ENCODE results near the gene CNTF. TPM values are rescaled to one million over a fixed set of nuclear protein-coding genes. Genes with fewer than 3 reads are reported as not detected.

Gene CNTF
- polyA plus RNA-seq, 1 experiment: 0.15 TPM

GRCh38 chr11:58625826-58626460 lies 3.5 kb downstream of the CNTF start:
- TF ChIP-seq, protein P1, sequence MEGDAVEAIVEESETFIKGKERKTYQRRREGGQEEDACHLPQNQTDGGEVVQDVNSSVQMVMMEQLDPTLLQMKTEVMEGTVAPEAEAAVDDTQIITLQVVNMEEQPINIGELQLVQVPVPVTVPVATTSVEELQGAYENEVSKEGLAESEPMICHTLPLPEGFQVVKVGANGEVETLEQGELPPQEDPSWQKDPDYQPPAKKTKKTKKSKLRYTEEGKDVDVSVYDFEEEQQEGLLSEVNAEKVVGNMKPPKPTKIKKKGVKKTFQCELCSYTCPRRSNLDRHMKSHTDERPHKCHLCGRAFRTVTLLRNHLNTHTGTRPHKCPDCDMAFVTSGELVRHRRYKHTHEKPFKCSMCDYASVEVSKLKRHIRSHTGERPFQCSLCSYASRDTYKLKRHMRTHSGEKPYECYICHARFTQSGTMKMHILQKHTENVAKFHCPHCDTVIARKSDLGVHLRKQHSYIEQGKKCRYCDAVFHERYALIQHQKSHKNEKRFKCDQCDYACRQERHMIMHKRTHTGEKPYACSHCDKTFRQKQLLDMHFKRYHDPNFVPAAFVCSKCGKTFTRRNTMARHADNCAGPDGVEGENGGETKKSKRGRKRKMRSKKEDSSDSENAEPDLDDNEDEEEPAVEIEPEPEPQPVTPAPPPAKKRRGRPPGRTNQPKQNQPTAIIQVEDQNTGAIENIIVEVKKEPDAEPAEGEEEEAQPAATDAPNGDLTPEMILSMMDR (IDR thresholded peaks at IDR 0.05; ENCODE audit: insufficient read depth, low read depth, low read length): no peak
- DNase-seq (ENCODE audit: low read depth): no peak
- ChIA-PET CTCF (interaction anchor here (0.5 to 2.3 kb wide), 4 partner anchors 8 to 162 kb away, joined by 3 to 6 read pairs (median 3); no protein-coding TSS in a partner anchor), POLR2A (no interaction called here)
- H3K4me3 ChIP-seq (ENCODE audit: low read depth, low read length): no peak overlapping the region
- H3K36me3 ChIP-seq (ENCODE audit: control insufficient read depth, insufficient read depth, low read length): peaks cover 4% of the 10 kb centered on the region
- no peaks in the 10 kb centered on the region for H3K27me3 ChIP-seq (ENCODE audit: control insufficient read depth, insufficient read depth, low read length)

DNA sequence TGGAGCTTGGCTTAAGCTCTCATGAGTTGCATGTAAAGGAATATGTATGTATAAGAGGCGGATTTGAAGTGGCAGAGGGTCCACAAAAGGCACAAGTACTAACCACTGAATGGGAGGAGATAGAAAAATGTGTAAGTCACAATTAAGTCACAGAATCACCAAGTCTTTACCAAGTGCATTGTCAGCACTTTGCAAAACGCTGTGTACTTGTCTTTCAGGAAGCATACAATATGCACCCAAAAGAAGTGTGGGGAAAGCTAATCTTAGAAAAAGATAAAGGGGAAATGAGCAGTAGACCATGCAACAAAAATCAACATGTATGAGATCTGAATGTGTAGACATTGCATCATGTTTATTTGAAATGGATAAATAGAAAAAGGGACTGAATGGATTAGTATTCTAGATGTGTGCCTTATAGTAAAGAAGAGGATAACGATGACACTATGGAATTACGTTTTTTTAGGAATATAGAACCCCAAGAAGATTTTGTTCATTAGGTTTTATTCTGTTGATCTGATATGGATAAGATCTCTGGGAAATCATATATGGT lies 4.5 kb downstream of the CNTF start:
- Histone ChIP-seq H3K4me3 (ENCODE audit: low read depth, low read length) (no peak overlapping the region), H3K27me3 (ENCODE audit: control insufficient read depth, insufficient read depth, low read length) (no peaks in the 10 kb centered on the region), H3K36me3 (ENCODE audit: control insufficient read depth, insufficient read depth, low read length) (peaks cover 4% of the 10 kb centered on the region)
- ChIA-PET CTCF (interaction anchor here (0.9 to 3.9 kb wide), 6 partner anchors 12 to 431 kb away, joined by 3 to 28 read pairs (median 5); no protein-coding TSS in a partner anchor), POLR2A (interaction anchor here (0.6 kb wide), 1 partner anchor 341 kb away, joined by 3 read pairs; no protein-coding TSS in a partner anchor)
- TF ChIP-seq, protein P1 (IDR thresholded peaks at IDR 0.05; ENCODE audit: insufficient read depth, low read depth, low read length): no peak
- DNase-seq (ENCODE audit: low read depth): no peak

DNA sequence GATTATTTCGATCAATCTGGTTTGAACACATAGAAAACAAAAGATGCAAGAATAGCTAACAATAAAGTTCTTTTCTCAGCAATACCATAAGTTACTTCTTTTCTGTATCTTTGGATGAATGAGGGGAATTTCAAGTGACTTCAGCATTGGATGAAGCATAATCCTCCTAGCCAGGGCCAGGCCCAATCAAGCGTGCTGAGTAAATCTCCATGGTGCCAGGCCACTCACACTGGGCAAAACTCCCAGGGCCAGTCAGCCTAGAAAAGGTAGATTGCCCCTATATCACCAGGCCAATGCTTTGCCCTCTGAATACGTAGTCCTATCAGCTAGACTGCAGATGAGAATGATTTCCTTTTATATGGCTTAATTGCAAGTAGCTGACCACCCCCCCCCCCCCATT lies 6.0 kb downstream of the CNTF start:
- Histone ChIP-seq H3K4me3 (ENCODE audit: low read depth, low read length) (no peak overlapping the region), H3K27me3 (ENCODE audit: control insufficient read depth, insufficient read depth, low read length) (no peaks in the 10 kb centered on the region), H3K36me3 (ENCODE audit: control insufficient read depth, insufficient read depth, low read length) (peaks cover 4% of the 10 kb centered on the region)
- TF ChIP-seq, protein P1 (IDR thresholded peaks at IDR 0.05; ENCODE audit: insufficient read depth, low read depth, low read length): no peak
- ChIA-PET POLR2A (interaction anchor here (0.8 kb wide), 1 partner anchor 51 kb away, joined by 3 read pairs; no protein-coding TSS in a partner anchor), CTCF (interaction anchor here (0.6 to 3.9 kb wide), 15 partner anchors 9 to 987 kb away, joined by 3 to 45 read pairs (median 4); partner anchors contain the start of genes LPXN, OSBP and ZFP91)
- DNase-seq (ENCODE audit: low read depth): no peak

DNA sequence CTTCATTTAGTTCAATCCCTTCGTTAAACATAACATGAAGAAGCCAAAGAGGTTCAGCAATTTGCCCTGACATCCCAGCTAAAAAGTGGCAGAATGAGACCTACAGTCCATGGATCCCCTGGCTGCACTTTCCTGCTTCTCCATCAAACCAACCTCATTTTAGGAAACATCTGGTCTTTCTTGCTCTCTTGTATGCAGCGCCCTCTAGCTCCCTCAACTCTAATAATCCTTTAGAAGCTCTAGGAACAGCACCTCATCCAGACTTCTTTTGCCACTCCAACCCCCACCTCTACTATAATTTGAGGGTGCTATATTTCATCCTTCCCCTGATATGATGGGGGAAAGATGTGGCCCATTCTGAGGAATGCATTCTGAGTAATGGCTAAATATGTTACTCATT lies 7.4 kb downstream of the CNTF start:
- Histone ChIP-seq H3K27me3 (ENCODE audit: control insufficient read depth, insufficient read depth, low read length) (no peaks in the 10 kb centered on the region), H3K36me3 (ENCODE audit: control insufficient read depth, insufficient read depth, low read length) (no peaks in the 10 kb centered on the region), H3K4me3 (ENCODE audit: low read depth, low read length) (no peak overlapping the region)
- CTCF ChIA-PET: interaction anchor here (0.6 to 3.9 kb wide), 28 partner anchors 8 to 512 kb away, joined by 3 to 45 read pairs (median 4); partner anchors contain the start of genes FAM111A, LPXN and ZFP91
- TF ChIP-seq, protein P1 (IDR thresholded peaks at IDR 0.05; ENCODE audit: insufficient read depth, low read depth, low read length): peak; percentile 77
- DNase-seq (ENCODE audit: low read depth): no peak
- POLR2A ChIA-PET: interaction anchor here (0.5 kb wide), 1 partner anchor 157 kb away, joined by 3 read pairs; no protein-coding TSS in a partner anchor

- POLR2A ChIA-PET: no interaction called here
- TF ChIP-seq, protein P1 (IDR thresholded peaks at IDR 0.05; ENCODE audit: insufficient read depth, low read depth, low read length): no peak
- H3K4me3 ChIP-seq (ENCODE audit: low read depth, low read length): no peak overlapping the region
Measured at GRCh38 chr11:58631378-58631777, 8.9 kb downstream of the CNTF start.

More at GRCh38 chr11:58631378-58631777, 8.9 kb downstream of the CNTF start:
- Histone ChIP-seq H3K27me3 (ENCODE audit: control insufficient read depth, insufficient read depth, low read length) (no peaks in the 10 kb centered on the region), H3K36me3 (ENCODE audit: control insufficient read depth, insufficient read depth, low read length) (no peaks in the 10 kb centered on the region)
- CTCF ChIA-PET: interaction anchor here (0.6 to 3.9 kb wide), 4 partner anchors 7 to 64 kb away, joined by 3 to 45 read pairs (median 17); partner anchors contain the start of genes LPXN and ZFP91
- no peak for DNase-seq (ENCODE audit: low read depth)

Data from BJ (cell line).